Lower leg skin (tissue), 3 donors: Measurements from ENCODE around the gene ALMS1.

Source experiments
- CTCF ChIP-seq, 3 donors: fragments of 450-650 bp; IDR thresholded peaks; one replicate each; pipeline ENCODE4 v1.5.1; 2016; ENCODE audit warnings: antibody characterized with exemption in 3 of 3, mild to moderate bottlenecking in 3 of 3, moderate library complexity in 2 of 3
- POLR2A ChIP-seq, 2 donors: fragments of 450-650 bp; IDR thresholded peaks; one replicate each; pipeline ENCODE4 v1.6.1; 2016 to 2017; ENCODE audit warnings: antibody characterized with exemption in 2 of 2, mild to moderate bottlenecking in 1 of 2, moderate library complexity in 1 of 2

GRCh38 chr2:73468376-73468775 is 82.7 kb downstream of the ALMS1 start:
- no peak for TF ChIP-seq POLR2A (IDR thresholded peaks at IDR 0.05)
- no peak for TF ChIP-seq CTCF (IDR thresholded peaks at IDR 0.05)
